ENCODE measurements around the gene PRMT7. TPM values are rescaled to one million over a fixed set of nuclear protein-coding genes. Genes with fewer than 3 reads are reported as not detected.
A peak's percentile ranks its signal among the peaks of the same experiment; 100 is the strongest.

The PRMT7 gene
- total and polyA plus RNA-seq, 2 of the 8 experiments (the other 6 are each of a cell fraction or from before 2014, with no cell fraction given), result 48.2 to 49.3 TPM

- peaks cover 9% of the 10 kb centered on the region for H3K79me1 ChIP-seq (ENCODE audit: low read depth, low read length)
- CTCF ChIA-PET (ENCODE audit: partially characterized antibody), result interaction anchor here (0.6 to 2.0 kb wide), 7 partner anchors 18 to 125 kb away, joined by 3 to 10 read pairs (median 3); no protein-coding TSS in a partner anchor
- DNase-seq (ENCODE audit: low read depth in 1 of 2, low spot score in 2 of 2) (no peak), FAIRE-seq (no peak)
- no peak for TF ChIP-seq CBX5 (IDR thresholded peaks at IDR 0.05; ENCODE audit: low read depth, low read length)
- H3K27me3 ChIP-seq (replicated peaks in 1 of 4; ENCODE audit: control insufficient read depth in 3 of 4, extremely low read depth in 1 of 4, insufficient read depth in 3 of 4, low read length in 3 of 4), result peaks cover 0 to 11% (median 1%) of the 10 kb centered on the region in 4 experiments; a peak in 3 of 7 replicates
- H4K91ac ChIP-seq (replicated peaks; ENCODE audit: insufficient read length, low read length), result no peak overlapping the region
- no peak overlapping the region for H2BK120ac ChIP-seq (replicated peaks; ENCODE audit: low read depth, low read length)
- H2BK20ac ChIP-seq (ENCODE audit: low read length), result no peak overlapping the region
- no peak overlapping the region for H3K27ac ChIP-seq (ENCODE audit: low read depth, low read length)
- no peaks in the 10 kb centered on the region for H4K20me1 ChIP-seq (replicated peaks in 1 of 2; ENCODE audit: control insufficient read depth in 1 of 2, insufficient read depth in 2 of 2, low read length in 2 of 2)
- H3K18ac ChIP-seq (ENCODE audit: extremely low read depth, low read length), result no peak overlapping the region
- no peak overlapping the region for H2BK5ac ChIP-seq (ENCODE audit: low read depth, low read length)
- H4K5ac ChIP-seq (ENCODE audit: insufficient read length, low read depth, low read length), result no peak overlapping the region
- H3K23ac ChIP-seq (ENCODE audit: insufficient read length), result no peak overlapping the region
- H3K4me3 ChIP-seq (ENCODE audit: extremely low read depth in 1 of 4, insufficient read depth in 2 of 4, low read depth in 3 of 4, low read length in 4 of 4), result peak overlapping the region in 1 of 4 experiments; percentile 29; a peak in 1 of 8 replicates
- 72% methylated on average over 6 of the region's 6 CpGs; no CpG with 5 or more reads in 1 of the 2 experiments for WGBS, 2 experiments (ENCODE audit: extremely low coverage in 1 of 2, insufficient coverage in 1 of 2, insufficient read length in 1 of 2, insufficient replicate concordance in 2 of 2, low coverage in 1 of 2, low lambda C conversion rate in 2 of 2, missing lambda C conversion rate in 1 of 2)
- H4K8ac ChIP-seq (ENCODE audit: extremely low read depth, insufficient read depth, low read length), result no peak overlapping the region
- H3K36me3 ChIP-seq (ENCODE audit: control insufficient read depth in 2 of 4, insufficient read depth in 4 of 4, low read length in 3 of 4), result no peaks in the 10 kb centered on the region; a peak in 1 of 8 replicates
- H2BK15ac ChIP-seq (ENCODE audit: low read length), result no peak overlapping the region
- H3K79me2 ChIP-seq (ENCODE audit: control insufficient read depth in 1 of 2, insufficient read depth in 2 of 2, low read length in 2 of 2), result peaks cover 0 to 30% of the 10 kb centered on the region in 2 experiments; a peak in 3 of 4 replicates
- peaks cover 10% of the 10 kb centered on the region; the same call in 1 of the 2 replicates for H3K23me2 ChIP-seq (ENCODE audit: low read depth, low read length)
- H3K9ac ChIP-seq (replicated peaks in 1 of 4; ENCODE audit: extremely low read depth in 1 of 4, low read depth in 3 of 4, low read length in 3 of 4), result no peak overlapping the region
- H2AFZ ChIP-seq (ENCODE audit: low read length), result no peak overlapping the region
- peak overlapping the region; percentile 19 to 33; a peak in 1 of 4 replicates for H3K4me2 ChIP-seq (ENCODE audit: insufficient read depth in 1 of 2, low read depth in 2 of 2, low read length in 2 of 2)
- peak overlapping the region; percentile 82; the same call in 1 of the 2 replicates for H2AK5ac ChIP-seq (ENCODE audit: low read depth, low read length)
- no peak overlapping the region for H3K56ac ChIP-seq (replicated peaks; ENCODE audit: insufficient read length, low read depth, low read length)
- no peak overlapping the region for H3K14ac ChIP-seq (ENCODE audit: insufficient read length)
- H2BK12ac ChIP-seq (ENCODE audit: low read depth, low read length), result no peak overlapping the region
- H3K4me1 ChIP-seq (replicated peaks in 1 of 4; ENCODE audit: control insufficient read depth in 3 of 4, insufficient read depth in 4 of 4, low read length in 3 of 4), result peaks cover 0 to 3% (median 2%) of the 10 kb centered on the region in 4 experiments; a peak in 5 of 7 replicates
- H3K9me3 ChIP-seq (ENCODE audit: insufficient read depth in 2 of 2, low read depth in 1 of 2, low read length in 1 of 2), result no peaks in the 10 kb centered on the region
- H3K4ac ChIP-seq (replicated peaks; ENCODE audit: insufficient read length, low read depth, low read length), result no peak overlapping the region
- POLR2A ChIA-PET (ENCODE audit: partially characterized antibody), result interaction anchor here (1.2 to 2.6 kb wide), 4 partner anchors 16 to 44 kb away, joined by 4 to 9 read pairs (median 7); partner anchors contain the start of genes PRMT7 and SLC7A6OS
Measured at GRCh38 chr16:68267612-68268405, 43.0 kb upstream of the PRMT7 start.
